OCI-LY7 (cell line): Measurements from ENCODE around the gene GNG12.

ENCODE experiments used
- CTCF ChIP-seq: fragments of 200-600 bp; sonication (generic); conservative IDR thresholded peaks from 2 replicates; pipeline ENCODE4 v1.5.1; 2014; ENCODE audit warnings: mild to moderate bottlenecking, antibody characterized with exemption, low read length, moderate library complexity, mixed read lengths
- EZH2phosphoT487 ChIP-seq: fragments of 200-600 bp; sonication (generic); IDR thresholded peaks from 2 replicates; pipeline ENCODE4 v1.6.1; 2018; ENCODE audit warnings: low read depth, borderline replicate concordance, mild to moderate bottlenecking, mixed run types, antibody characterized with exemption, low read length, moderate library complexity, mixed read lengths

GRCh38 chr1:67874501-67875111 is 41.3 kb upstream of the GNG12 start:
- TF ChIP-seq CTCF (no peak), EZH2phosphoT487 (no peak)
